Stomach (tissue), 4 donors: Measurements from ENCODE around the gene CTDP1.

Experiments used
- EP300 ChIP-seq: sonication (generic); formaldehyde crosslinking; IDR thresholded peaks from one replicate; pipeline ENCODE4 v1.6.1; 2017; ENCODE audit warnings: antibody characterized with exemption
- POLR2A ChIP-seq, 4 donors: fragments of 450-650 bp; IDR thresholded peaks; one replicate each; pipeline ENCODE4 v1.6.1; 2016; ENCODE audit warnings: antibody characterized with exemption in 4 of 4, control low read depth in 2 of 4, mild to moderate bottlenecking in 1 of 4, moderate library complexity in 1 of 4
- POLR2AphosphoS5 ChIP-seq, 3 donors: sonication (generic); formaldehyde crosslinking; IDR thresholded peaks; one replicate each; pipeline ENCODE4 v1.6.1; 2016; ENCODE audit warnings: antibody characterized with exemption in 3 of 3
- TF ChIP-seq, protein P1 (sequence below), 7 experiments: fragments of 450-650 bp in 4 of 7; fragments of 200-600 bp in 3 of 7; sonication (generic) in 3 of 7; IDR thresholded peaks; one replicate each; pipeline ENCODE4 v1.5.1; 2016 to 2019; ENCODE audit warnings: antibody characterized with exemption in 7 of 7, control low read depth in 2 of 7, mild to moderate bottlenecking in 1 of 7

DNA sequence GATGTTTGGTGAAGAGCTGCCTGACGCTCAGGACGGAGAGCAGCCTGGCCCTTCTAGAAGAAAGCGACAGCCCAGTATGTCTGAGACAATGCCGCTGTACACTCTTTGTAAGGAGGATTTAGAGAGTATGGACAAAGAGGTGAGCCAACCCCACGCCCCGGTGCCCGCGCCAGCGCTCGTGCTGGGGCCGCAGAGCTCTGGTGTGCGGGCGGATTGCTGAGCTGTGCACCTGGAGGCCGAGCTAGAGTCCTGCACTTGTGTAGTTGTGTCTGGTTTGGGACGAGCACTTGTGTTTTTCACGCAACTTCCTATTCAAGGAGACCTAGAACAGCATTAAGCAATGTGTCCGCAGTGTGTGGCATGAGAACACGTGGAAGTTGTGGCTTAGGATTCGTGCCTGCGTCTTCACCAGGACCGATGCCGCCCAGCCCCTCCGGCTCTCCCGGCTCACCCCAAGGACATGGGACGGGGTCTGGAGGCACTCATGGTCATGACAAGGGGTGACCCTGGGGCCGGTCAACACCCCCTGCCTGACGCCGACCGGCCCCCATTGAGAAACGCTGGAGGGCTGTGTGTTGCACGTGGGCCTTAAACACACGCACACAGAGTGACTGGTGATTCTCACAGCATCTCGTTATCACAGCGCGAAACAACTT lies 49.5 kb downstream of the CTDP1 start:
- TF ChIP-seq POLR2A (IDR thresholded peaks at IDR 0.05) (no peak), POLR2AphosphoS5 (IDR thresholded peaks at IDR 0.05) (no peak), EP300 (no peak)
- TF ChIP-seq, protein P1, sequence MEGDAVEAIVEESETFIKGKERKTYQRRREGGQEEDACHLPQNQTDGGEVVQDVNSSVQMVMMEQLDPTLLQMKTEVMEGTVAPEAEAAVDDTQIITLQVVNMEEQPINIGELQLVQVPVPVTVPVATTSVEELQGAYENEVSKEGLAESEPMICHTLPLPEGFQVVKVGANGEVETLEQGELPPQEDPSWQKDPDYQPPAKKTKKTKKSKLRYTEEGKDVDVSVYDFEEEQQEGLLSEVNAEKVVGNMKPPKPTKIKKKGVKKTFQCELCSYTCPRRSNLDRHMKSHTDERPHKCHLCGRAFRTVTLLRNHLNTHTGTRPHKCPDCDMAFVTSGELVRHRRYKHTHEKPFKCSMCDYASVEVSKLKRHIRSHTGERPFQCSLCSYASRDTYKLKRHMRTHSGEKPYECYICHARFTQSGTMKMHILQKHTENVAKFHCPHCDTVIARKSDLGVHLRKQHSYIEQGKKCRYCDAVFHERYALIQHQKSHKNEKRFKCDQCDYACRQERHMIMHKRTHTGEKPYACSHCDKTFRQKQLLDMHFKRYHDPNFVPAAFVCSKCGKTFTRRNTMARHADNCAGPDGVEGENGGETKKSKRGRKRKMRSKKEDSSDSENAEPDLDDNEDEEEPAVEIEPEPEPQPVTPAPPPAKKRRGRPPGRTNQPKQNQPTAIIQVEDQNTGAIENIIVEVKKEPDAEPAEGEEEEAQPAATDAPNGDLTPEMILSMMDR (IDR thresholded peaks at IDR 0.05), result no peak
